Stimulated activated effector memory CD8-positive, alpha-beta T cell treated with anti-CD3 and anti-CD28 coated beads, Interleukin-12 subunit alpha, Interleukin-12 subunit beta, amount 100 ng/mL, for 72 hours (primary cell): Measurements from ENCODE around the gene ZNF239.
"Not testable (repeated sequence)": the region's sequence is repeated elsewhere in the genome, so short reads cannot be mapped to it uniquely, and the experiment has no call there.

Experiments used
- ATAC-seq: fragments of 150-1000 bp; cut with Tn5 transposase; 2 replicates; pipeline ENCODE4 v1.10.0; 2021
- DNase-seq, 2 donors: peaks; one replicate each; pipeline ENCODE4 v3.0.0; 2021 to 2022; ENCODE audit warnings: low spot score in 2 of 2
- H3K27ac Mint-ChIP-seq: one replicate; pipeline ENCODE4 v1.8.0; 2022; ENCODE audit warnings: mild to moderate bottlenecking, mixed read lengths
- H3K36me3 Mint-ChIP-seq: one replicate; pipeline ENCODE4 v1.8.0; 2022; ENCODE audit warnings: mild to moderate bottlenecking, mixed read lengths
- H3K4me1 Mint-ChIP-seq: one replicate; pipeline ENCODE4 v1.8.0; 2022; ENCODE audit warnings: mixed read lengths
- H3K4me3 Mint-ChIP-seq: one replicate; pipeline ENCODE4 v1.8.0; 2022; ENCODE audit warnings: mild to moderate bottlenecking, mixed read lengths
- H3K9me3 Mint-ChIP-seq: one replicate; pipeline ENCODE4 v1.8.0; 2022; ENCODE audit warnings: mixed read lengths

ZNF239 gene

GRCh38 chr10:43594944-43595589, 20.7 kb upstream of the ZNF239 start:
- Mint-ChIP-seq H3K36me3 (no peaks in the 10 kb centered on the region), H3K27ac (no peak overlapping the region), H3K4me1 (peaks cover 34% of the 10 kb centered on the region), H3K9me3 (peaks cover 7% of the 10 kb centered on the region), H3K4me3 (peak overlapping the region; percentile 35)
- ATAC-seq (peak; percentile 84), DNase-seq (peak in 1 of 2 donors; percentile 59)

DNA sequence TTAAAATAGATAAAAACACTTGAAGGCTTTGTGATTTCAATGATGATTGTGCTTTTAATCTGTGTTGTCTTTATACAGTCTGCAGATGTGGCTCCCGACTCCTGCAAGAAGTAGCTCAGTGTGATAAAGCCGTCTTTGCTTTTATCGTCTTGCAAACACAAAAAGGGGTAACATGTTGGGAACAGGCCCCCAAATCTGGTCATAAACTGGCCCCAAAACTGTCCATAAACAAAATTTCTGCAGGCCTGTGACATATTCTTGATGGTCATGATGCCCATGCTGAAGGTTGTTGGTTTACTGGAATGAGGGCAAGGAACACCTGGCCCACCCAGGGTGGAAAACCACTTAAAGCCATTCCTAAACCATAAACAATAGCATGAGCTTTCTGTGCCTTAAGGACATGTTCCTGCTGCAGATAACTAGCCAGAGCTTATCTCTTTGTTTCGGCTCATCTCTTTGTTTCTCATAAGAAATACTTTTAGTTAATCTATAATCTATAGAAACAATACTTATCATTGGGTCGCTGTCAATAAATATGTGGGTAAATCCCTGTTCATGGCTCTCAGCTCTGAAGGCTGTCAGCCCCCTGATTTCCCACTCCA, 17.0 kb upstream of the ZNF239 start:
- DNase-seq (no peak), ATAC-seq (no peak)
- Mint-ChIP-seq H3K9me3 (peaks cover 7% of the 10 kb centered on the region), H3K36me3 (no peaks in the 10 kb centered on the region), H3K4me3 (no peak overlapping the region), H3K4me1 (peaks cover 26% of the 10 kb centered on the region), H3K27ac (no peak overlapping the region)

- H3K4me3 Mint-ChIP-seq, H3K36me3 Mint-ChIP-seq, DNase-seq, H3K27ac Mint-ChIP-seq, ATAC-seq, H3K4me1 Mint-ChIP-seq, H3K9me3 Mint-ChIP-seq: not testable (repeated sequence)
Observed at GRCh38 chr10:43586730-43587115, 12.3 kb upstream of the ZNF239 start.

DNA sequence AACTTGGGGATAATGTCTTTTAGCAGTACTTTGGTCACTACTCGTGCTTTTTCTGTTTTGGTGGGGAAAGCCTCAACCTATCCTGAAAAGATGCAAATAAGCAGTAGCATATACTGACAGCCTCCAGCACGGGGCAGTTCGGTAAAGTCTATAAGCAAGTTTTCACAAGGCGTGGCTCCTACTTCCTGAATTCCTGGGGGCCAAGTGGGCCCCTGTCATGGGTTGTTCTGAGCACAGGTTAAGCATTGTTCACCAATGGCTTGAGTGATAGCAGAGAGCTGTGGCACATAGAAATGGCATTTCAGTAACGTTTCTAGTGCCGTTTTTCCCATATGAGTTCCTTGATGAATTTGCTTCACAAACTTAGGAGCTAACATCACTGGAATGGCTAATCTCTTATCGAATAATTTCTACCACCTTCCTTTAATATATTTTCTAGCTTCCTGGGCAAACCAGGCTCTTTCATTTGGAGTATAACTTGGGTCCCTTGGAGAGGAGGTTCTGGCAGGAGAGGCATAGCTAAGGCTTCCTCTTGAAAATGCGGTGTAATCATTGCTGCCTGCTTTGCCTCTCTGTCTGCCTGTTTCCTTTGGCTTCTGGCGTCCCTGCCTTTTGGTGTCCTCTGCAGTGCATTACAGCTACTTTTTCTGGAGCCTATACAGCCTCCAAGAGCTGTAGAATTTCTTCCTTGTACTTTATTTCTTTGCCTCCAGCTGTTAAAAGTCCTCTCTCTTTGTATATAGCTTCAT, 11.7 kb upstream of the ZNF239 start:
- H3K9me3 Mint-ChIP-seq, result no peaks in the 10 kb centered on the region
- H3K36me3 Mint-ChIP-seq, result no peaks in the 10 kb centered on the region
- no peaks in the 10 kb centered on the region for H3K4me1 Mint-ChIP-seq
- no peak overlapping the region for H3K27ac Mint-ChIP-seq
- H3K4me3 Mint-ChIP-seq, result no peak overlapping the region
- no peak for DNase-seq
- ATAC-seq, result no peak

DNA sequence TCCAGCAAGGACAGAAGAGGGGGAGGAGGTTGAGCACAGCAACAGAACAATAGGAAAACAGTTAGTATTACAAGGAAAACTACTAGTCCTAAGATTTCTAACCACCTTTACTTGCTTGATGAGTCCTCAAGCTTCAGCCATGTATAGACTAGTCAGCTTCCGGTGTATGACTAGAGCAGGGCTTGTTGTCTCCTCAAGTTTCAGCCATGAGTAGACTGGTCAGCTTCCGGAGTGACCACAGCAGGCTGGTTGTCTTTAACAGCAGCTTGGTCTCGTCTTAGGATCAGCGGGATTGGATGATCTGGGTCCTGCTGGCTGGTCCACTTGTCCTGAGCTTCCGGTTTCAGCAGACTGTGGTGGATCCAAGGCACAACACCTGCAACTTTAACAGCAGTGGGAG, 10.6 kb upstream of the ZNF239 start:
- ATAC-seq (no peak), DNase-seq (no peak)
- Mint-ChIP-seq H3K4me1 (no peaks in the 10 kb centered on the region), H3K27ac (no peak overlapping the region), H3K36me3 (no peaks in the 10 kb centered on the region), H3K9me3 (no peaks in the 10 kb centered on the region), H3K4me3 (no peak overlapping the region)

GRCh38 chr10:43584051-43584450, 9.6 kb upstream of the ZNF239 start:
- H3K36me3 Mint-ChIP-seq, result no peaks in the 10 kb centered on the region
- H3K4me3 Mint-ChIP-seq, result no peak overlapping the region
- no peaks in the 10 kb centered on the region for H3K9me3 Mint-ChIP-seq
- DNase-seq, result no peak
- no peak for ATAC-seq
- no peak overlapping the region for H3K27ac Mint-ChIP-seq
- H3K4me1 Mint-ChIP-seq, result no peaks in the 10 kb centered on the region

DNA sequence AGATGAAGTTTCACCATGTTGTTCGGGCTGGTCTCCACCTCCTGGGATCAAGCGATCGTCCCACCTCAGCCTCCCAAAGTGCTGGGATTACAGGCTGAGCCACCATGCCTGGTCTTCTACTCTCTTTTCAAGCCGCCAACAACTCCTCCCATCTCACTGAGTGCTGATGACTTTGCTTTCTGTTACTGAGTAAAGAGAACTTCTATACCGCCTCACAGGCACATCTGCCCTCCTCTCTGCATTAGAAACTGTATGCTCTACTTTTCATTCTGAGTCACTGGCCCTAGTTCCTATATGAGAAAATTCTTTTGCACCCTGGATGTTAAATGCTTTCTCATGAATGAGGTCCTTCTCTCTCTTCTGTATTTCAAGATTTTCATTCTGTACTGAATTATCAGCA, 2.2 kb upstream of the ZNF239 start:
- DNase-seq, result no peak
- peak overlapping the region; percentile 70 for H3K27ac Mint-ChIP-seq

GRCh38 chr10:43576062-43576461, 1.6 kb upstream of the ZNF239 start:
- Mint-ChIP-seq H3K9me3 (peaks cover 18% of the 10 kb centered on the region), H3K4me1 (peaks cover 32% of the 10 kb centered on the region), H3K4me3 (peak overlapping the region; percentile 68)

More for the DNA sequence above, 2.2 kb upstream of the ZNF239 start:
- peak; percentile 79 for ATAC-seq
- Mint-ChIP-seq H3K9me3 (peaks cover 18% of the 10 kb centered on the region), H3K4me3 (peak overlapping the region; percentile 68), H3K4me1 (peaks cover 32% of the 10 kb centered on the region), H3K36me3 (peaks cover 8% of the 10 kb centered on the region)

DNA sequence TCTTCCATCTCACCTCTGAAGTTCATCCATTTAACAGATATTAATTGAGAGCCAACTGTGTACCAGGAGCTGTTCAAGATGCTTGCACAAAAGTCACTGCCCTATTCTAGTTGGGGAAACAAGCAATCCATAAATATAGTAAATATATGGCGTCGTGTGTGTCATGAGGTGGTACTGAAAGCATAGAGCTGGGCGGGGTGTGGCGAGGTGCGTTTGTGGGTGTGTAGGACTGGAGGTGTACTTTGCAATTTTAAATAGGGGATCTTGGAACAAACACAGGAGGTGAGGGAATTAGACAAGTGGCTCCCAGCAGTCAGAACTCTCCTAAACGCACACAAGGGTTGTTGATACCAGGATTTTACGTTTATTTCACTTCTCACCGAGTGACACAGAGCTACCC, 490 bp upstream of the ZNF239 start:
- H3K4me1 Mint-ChIP-seq, result peaks cover 32% of the 10 kb centered on the region
- H3K27ac Mint-ChIP-seq, result peak overlapping the region; percentile 33
- H3K36me3 Mint-ChIP-seq, result peaks cover 8% of the 10 kb centered on the region
- peaks cover 18% of the 10 kb centered on the region for H3K9me3 Mint-ChIP-seq
- no peak for DNase-seq
- H3K4me3 Mint-ChIP-seq, result peak overlapping the region; percentile 68
- no peak for ATAC-seq

More at GRCh38 chr10:43576062-43576461, 1.6 kb upstream of the ZNF239 start:
- DNase-seq, result no peak
- H3K36me3 Mint-ChIP-seq, result peaks cover 8% of the 10 kb centered on the region
- no peak for ATAC-seq
- peak overlapping the region; percentile 70 for H3K27ac Mint-ChIP-seq

DNA sequence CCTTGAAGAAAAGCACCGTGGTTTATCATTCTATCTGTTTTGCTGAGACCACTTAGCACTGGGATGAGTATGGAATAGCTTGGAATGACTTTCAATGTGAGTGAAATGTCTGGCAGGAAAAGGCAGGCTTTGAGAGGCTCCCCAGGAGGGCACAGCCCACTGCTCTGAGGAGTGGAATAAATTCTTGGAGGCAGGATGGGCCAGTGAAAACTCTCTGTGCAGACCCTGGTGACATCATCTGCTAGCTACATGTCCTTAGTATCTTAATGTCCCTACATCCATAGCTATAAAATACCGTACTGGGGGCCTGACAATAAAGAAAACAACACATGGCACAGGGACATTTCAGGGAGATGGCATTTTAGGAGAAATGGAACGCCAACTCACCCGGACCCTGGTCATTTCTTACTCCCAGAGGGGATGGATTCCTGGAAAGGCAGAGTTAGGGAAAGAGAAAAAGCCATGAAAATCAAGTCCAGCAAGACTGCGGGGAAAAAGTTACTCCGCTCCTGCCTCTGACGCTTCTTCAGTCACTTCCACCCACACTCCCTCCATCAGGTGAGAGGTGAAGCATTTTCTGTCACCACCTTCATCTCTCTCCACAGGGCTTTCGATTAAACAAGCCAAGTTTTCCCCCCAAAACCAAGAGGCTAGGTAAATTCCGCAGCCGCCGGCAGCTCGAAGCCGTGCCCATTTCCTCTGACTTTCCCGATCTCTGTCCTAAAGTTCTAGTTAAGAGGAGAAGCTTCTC, 991 bp downstream of the ZNF239 start:
- Mint-ChIP-seq H3K9me3 (peaks cover 18% of the 10 kb centered on the region), H3K4me3 (peak overlapping the region; percentile 68), H3K27ac (no peak overlapping the region), H3K4me1 (peaks cover 32% of the 10 kb centered on the region), H3K36me3 (peaks cover 8% of the 10 kb centered on the region)
- DNase-seq (no peak), ATAC-seq (no peak)

DNA sequence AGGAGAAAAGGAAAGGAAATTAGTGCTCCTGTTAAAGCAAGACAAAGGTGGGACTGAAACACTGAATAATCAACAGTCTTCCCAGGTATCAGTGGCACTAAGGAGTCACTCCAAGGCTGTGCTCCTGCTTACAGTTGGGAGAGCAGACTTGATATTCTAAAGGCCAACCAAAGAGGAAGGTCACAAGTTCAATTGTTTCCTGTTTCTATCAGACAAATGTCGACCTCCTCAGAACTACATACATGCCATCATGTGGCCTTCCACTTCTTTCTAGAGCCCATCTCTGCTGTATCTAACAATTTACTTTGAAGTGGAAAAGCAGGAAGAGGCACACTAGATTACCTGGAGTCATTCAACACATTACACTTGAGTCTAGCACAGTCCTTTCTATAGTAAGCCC, 3.4 kb downstream of the ZNF239 start:
- peaks cover 23% of the 10 kb centered on the region for H3K4me1 Mint-ChIP-seq
- H3K4me3 Mint-ChIP-seq, result no peak overlapping the region
- peaks cover 8% of the 10 kb centered on the region for H3K9me3 Mint-ChIP-seq
- DNase-seq (no peak), ATAC-seq (no peak)
- H3K27ac Mint-ChIP-seq, result no peak overlapping the region
- peaks cover 6% of the 10 kb centered on the region for H3K36me3 Mint-ChIP-seq

DNA sequence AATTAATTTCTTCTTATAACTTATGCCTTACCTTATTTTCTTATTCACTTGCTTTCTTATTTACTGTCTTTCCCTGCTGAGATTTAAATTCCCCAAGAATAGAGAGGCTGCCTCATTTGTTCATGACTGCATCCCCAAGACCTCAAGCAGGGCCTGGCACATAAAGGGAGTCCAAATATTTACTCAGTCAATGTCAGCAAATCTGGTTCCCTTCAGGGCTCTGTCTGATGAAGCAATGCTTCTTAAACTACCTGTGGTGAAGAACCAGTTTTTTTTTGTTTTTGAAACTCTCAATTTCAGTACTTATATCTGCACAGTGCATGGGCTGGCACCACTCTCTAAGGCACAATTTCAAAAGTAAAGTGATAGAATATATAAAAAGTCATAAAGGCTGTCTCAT, 4.7 kb downstream of the ZNF239 start:
- Mint-ChIP-seq H3K36me3 (no peaks in the 10 kb centered on the region), H3K27ac (no peak overlapping the region), H3K9me3 (peaks cover 3% of the 10 kb centered on the region), H3K4me3 (no peak overlapping the region), H3K4me1 (peaks cover 10% of the 10 kb centered on the region)
- DNase-seq (no peak), ATAC-seq (no peak)

- Mint-ChIP-seq H3K36me3 (no peaks in the 10 kb centered on the region), H3K27ac (no peak overlapping the region), H3K9me3 (peaks cover 24% of the 10 kb centered on the region), H3K4me1 (no peaks in the 10 kb centered on the region), H3K4me3 (no peak overlapping the region)
- ATAC-seq (no peak), DNase-seq (no peak)
Observed at GRCh38 chr10:43557214-43557613, 17.2 kb downstream of the ZNF239 start.

DNA sequence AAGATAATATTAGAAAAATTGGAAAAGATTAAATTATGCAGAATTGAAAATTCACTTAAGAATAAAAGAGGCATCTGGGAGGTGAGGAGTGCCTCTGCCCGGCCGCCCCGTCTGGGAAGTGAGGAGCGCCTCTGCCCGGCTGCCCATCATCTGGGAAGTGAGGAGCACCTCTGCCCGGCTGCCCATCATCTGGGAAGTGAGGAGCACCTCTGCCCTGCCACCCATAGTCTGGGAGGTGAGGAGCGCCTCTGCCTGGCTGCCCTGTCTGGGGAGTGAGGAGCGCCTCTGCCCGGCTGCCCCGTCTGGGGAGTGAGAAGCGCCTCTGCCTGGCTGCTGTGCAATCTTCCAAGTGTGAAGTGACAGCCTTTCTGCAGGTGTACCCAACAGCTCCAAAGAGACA, 30.7 kb downstream of the ZNF239 start:
- H3K4me3 Mint-ChIP-seq, H3K4me1 Mint-ChIP-seq, ATAC-seq, H3K36me3 Mint-ChIP-seq, H3K9me3 Mint-ChIP-seq, H3K27ac Mint-ChIP-seq, DNase-seq: not testable (repeated sequence)

GRCh38 chr10:43524434-43525247, 49.8 kb downstream of the ZNF239 start:
- H3K9me3 Mint-ChIP-seq, result peaks cover 41% of the 10 kb centered on the region
- ATAC-seq (no peak), DNase-seq (no peak)
- peaks cover 5% of the 10 kb centered on the region for H3K36me3 Mint-ChIP-seq
- H3K4me1 Mint-ChIP-seq, result no peaks in the 10 kb centered on the region
- no peak overlapping the region for H3K27ac Mint-ChIP-seq
- no peak overlapping the region for H3K4me3 Mint-ChIP-seq
